Measurements from ENCODE around the gene DUT.

DNA sequence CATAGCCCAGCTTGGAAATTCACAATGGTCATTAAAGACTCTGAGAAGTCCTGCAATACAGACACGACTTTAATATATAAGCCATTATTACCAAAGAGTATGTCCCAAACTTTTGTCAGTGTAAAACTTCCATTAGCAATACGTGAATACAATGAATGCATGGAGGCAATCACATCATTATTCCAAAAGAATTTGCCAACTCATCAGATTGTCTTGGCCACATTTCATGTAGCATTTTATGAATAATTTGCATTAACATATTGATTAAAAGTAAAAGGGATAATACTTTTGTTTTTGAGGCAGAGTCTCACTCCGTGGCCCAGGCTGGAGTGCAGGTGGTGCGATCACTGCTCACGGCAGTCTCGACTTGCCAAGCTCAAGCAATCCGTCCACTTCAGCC lies 7.9 kb upstream of the DUT start:
- TF ChIP-seq CTCF (conservative IDR thresholded peaks at IDR 0.05) (no peak), EZH2 (IDR thresholded peaks at IDR 0.05; ENCODE audit: low read depth) (no peak)
